H1 (cell line): ENCODE results near the gene RAD51B. TPM values are rescaled to one million over a fixed set of nuclear protein-coding genes. Genes with fewer than 3 reads are reported as not detected.
A peak's percentile ranks its signal among the peaks of the same experiment; 100 is the strongest.

Experiments
- CTCF ChIA-PET: fragments of 300-600 bp; sonication (Branson Sonifier 250); formaldehyde crosslinking; loops from one replicate; lab custom pipeline; 2021; ENCODE audit not compliant: partially characterized antibody; lab: Charles Lee
- POLR2A ChIA-PET: fragments of 300-600 bp; sonication (Branson Sonifier 250); formaldehyde crosslinking; loops from one replicate; lab custom pipeline; 2021; ENCODE audit warnings: inconsistent platforms; ENCODE audit not compliant: partially characterized antibody; lab: Charles Lee
- DNase-seq, 2 experiments: peaks; one replicate each; pipeline versions ENCODE4 v3.0.0 to v3.0.0-alpha.2; 2010 to 2022; ENCODE audit warnings: low spot score in 2 of 2, low read depth in 1 of 2, mixed read lengths in 1 of 2
- FAIRE-seq: peaks from 2 replicates; lab custom pipeline; 2011; peaks lifted over from hg19 to GRCh38; lab: Jason Lieb, UNC
- H2AFZ ChIP-seq: 2 replicates; pipeline ENCODE4 v1.8.1; 2012; ENCODE audit warnings: low read length, inconsistent platforms
- H2AK5ac ChIP-seq: 2 replicates; pipeline ENCODE4 v1.6.1; 2013; ENCODE audit warnings: low read depth, low read length
- H2BK120ac ChIP-seq: replicated peaks from 2 replicates; pipeline ENCODE3; 2013; ENCODE audit warnings: low read depth, low read length, inconsistent platforms
- H2BK12ac ChIP-seq: 2 replicates; pipeline ENCODE4 v1.6.1; 2013; ENCODE audit warnings: low read depth, low read length
- H2BK15ac ChIP-seq: 2 replicates; pipeline ENCODE4 v1.6.1; 2013; ENCODE audit warnings: low read length
- H2BK20ac ChIP-seq: 2 replicates; pipeline ENCODE4 v1.6.1; 2013; ENCODE audit warnings: low read length
- H2BK5ac ChIP-seq: 2 replicates; pipeline ENCODE4 v1.6.1; 2013; ENCODE audit warnings: low read depth, low read length
- H3K14ac ChIP-seq: 2 replicates; pipeline ENCODE4 v1.6.1; 2013; ENCODE audit warnings: inconsistent platforms; ENCODE audit not compliant: insufficient read length
- H3K18ac ChIP-seq: 2 replicates; pipeline ENCODE4 v1.6.1; 2013; ENCODE audit warnings: low read length; ENCODE audit errors: extremely low read depth
- H3K23ac ChIP-seq: 2 replicates; pipeline ENCODE4 v1.6.1; 2013; ENCODE audit warnings: inconsistent platforms; ENCODE audit not compliant: insufficient read length
- H3K23me2 ChIP-seq: 2 replicates; pipeline ENCODE4 v1.6.1; 2013; ENCODE audit warnings: low read depth, low read length
- H3K27ac ChIP-seq: 2 replicates; pipeline ENCODE4 v1.6.1; 2011; ENCODE audit warnings: low read depth, low read length, inconsistent platforms
- H3K27me3 ChIP-seq, 4 experiments: replicated peaks in 1 of 4; 1 replicate in 1 of 4; 2 replicates in 3 of 4; pipeline versions ENCODE4 v1.6.1 to v1.8.1; 2011 to 2013; ENCODE audit warnings: low read length in 3 of 4, mild to moderate bottlenecking in 3 of 4, inconsistent platforms in 2 of 4, mixed read lengths in 2 of 4, moderate library complexity in 1 of 4; ENCODE audit not compliant: control insufficient read depth in 3 of 4, insufficient read depth in 3 of 4; ENCODE audit errors: extremely low read depth in 1 of 4
- H3K36me3 ChIP-seq, 4 experiments: 2 replicates each; pipeline versions ENCODE4 v1.6.1 to v1.8.1; 2011 to 2013; ENCODE audit warnings: mild to moderate bottlenecking in 4 of 4, low read length in 3 of 4, moderate library complexity in 2 of 4, control low read depth in 1 of 4, inconsistent platforms in 1 of 4; ENCODE audit not compliant: insufficient read depth in 4 of 4, control insufficient read depth in 2 of 4
- H3K4ac ChIP-seq: replicated peaks from 2 replicates; pipeline ENCODE3; 2013; ENCODE audit warnings: low read length, low read depth, mixed read lengths, inconsistent platforms; ENCODE audit not compliant: insufficient read length
- H3K4me1 ChIP-seq, 4 experiments: replicated peaks in 1 of 4; 1 replicate in 1 of 4; 2 replicates in 3 of 4; pipeline versions ENCODE4 v1.6.1 to v1.8.1; 2011 to 2013; ENCODE audit warnings: low read length in 3 of 4, inconsistent platforms in 2 of 4, mixed read lengths in 1 of 4; ENCODE audit not compliant: insufficient read depth in 4 of 4, control insufficient read depth in 3 of 4
- H3K4me2 ChIP-seq, 2 experiments: 2 replicates each; pipeline versions ENCODE4 v1.6.1 to v1.8.1; 2011 to 2013; ENCODE audit warnings: low read depth in 2 of 2, low read length in 2 of 2, control low read depth in 1 of 2, inconsistent platforms in 1 of 2, mild to moderate bottlenecking in 1 of 2; ENCODE audit not compliant: insufficient read depth in 1 of 2
- H3K4me3 ChIP-seq, 4 experiments: fragments of 200-600, 300-600 bp in 1 of 4; sonication (generic), shearing (Covaris generic), sonication (Bioruptor Twin) in 1 of 4; 2 replicates each; pipeline versions ENCODE4 v1.5.1 to v1.8.1; 2011 to 2016; ENCODE audit warnings: low read length in 4 of 4, low read depth in 3 of 4, control low read depth in 2 of 4, inconsistent platforms in 2 of 4, mild to moderate bottlenecking in 2 of 4, mixed read lengths in 1 of 4, moderate library complexity in 1 of 4; ENCODE audit not compliant: insufficient read depth in 2 of 4; ENCODE audit errors: extremely low read depth in 1 of 4
- H3K56ac ChIP-seq: replicated peaks from 2 replicates; pipeline ENCODE3; 2013; ENCODE audit warnings: low read depth, mild to moderate bottlenecking, mixed read lengths, low read length, inconsistent platforms; ENCODE audit not compliant: insufficient read length
- H3K79me1 ChIP-seq: 2 replicates; pipeline ENCODE4 v1.6.1; 2013; ENCODE audit warnings: low read depth, low read length, control low read depth
- H3K79me2 ChIP-seq, 2 experiments: 2 replicates each; pipeline versions ENCODE4 v1.6.1 to v1.8.1; 2012 to 2013; ENCODE audit warnings: low read length in 2 of 2, mild to moderate bottlenecking in 2 of 2, inconsistent platforms in 1 of 2; ENCODE audit not compliant: insufficient read depth in 2 of 2, control insufficient read depth in 1 of 2
- H3K9ac ChIP-seq, 4 experiments: replicated peaks in 1 of 4; 1 replicate in 1 of 4; 2 replicates in 3 of 4; pipeline versions ENCODE4 v1.6.1 to v1.8.1; 2011 to 2013; ENCODE audit warnings: low read depth in 3 of 4, low read length in 3 of 4, control low read depth in 2 of 4, mild to moderate bottlenecking in 2 of 4, moderate library complexity in 2 of 4, inconsistent platforms in 1 of 4; ENCODE audit errors: extremely low read depth in 1 of 4
- H3K9me3 ChIP-seq, 2 experiments: 2 replicates each; pipeline versions ENCODE4 v1.6.1 to v1.8.1; 2012 to 2013; ENCODE audit warnings: mild to moderate bottlenecking in 2 of 2, moderate library complexity in 2 of 2, control low read depth in 1 of 2, inconsistent platforms in 1 of 2, low read depth in 1 of 2, low read length in 1 of 2, mixed read lengths in 1 of 2; ENCODE audit not compliant: insufficient read depth in 2 of 2
- H4K20me1 ChIP-seq, 2 experiments: replicated peaks in 1 of 2; 2 replicates each; pipeline versions ENCODE3 to v1.8.1; 2011 to 2013; ENCODE audit warnings: inconsistent platforms in 2 of 2, low read length in 2 of 2, mild to moderate bottlenecking in 1 of 2; ENCODE audit not compliant: insufficient read depth in 2 of 2, control insufficient read depth in 1 of 2
- H4K5ac ChIP-seq: 2 replicates; pipeline ENCODE4 v1.6.1; 2013; ENCODE audit warnings: low read length, low read depth, mixed read lengths, inconsistent platforms; ENCODE audit not compliant: insufficient read length
- H4K8ac ChIP-seq: 2 replicates; pipeline ENCODE4 v1.8.0; 2013; ENCODE audit warnings: mild to moderate bottlenecking, moderate library complexity, low read length, inconsistent platforms; ENCODE audit not compliant: insufficient read depth; ENCODE audit errors: extremely low read depth
- H4K91ac ChIP-seq: replicated peaks from 2 replicates; pipeline ENCODE3; 2013; ENCODE audit warnings: low read length, mixed read lengths, inconsistent platforms; ENCODE audit not compliant: insufficient read length
- BACH1 ChIP-seq: IDR thresholded peaks from 2 replicates; pipeline ENCODE4 v1.6.1; 2012; ENCODE audit warnings: low read length, improper control_type of control experiment
- CHD1 ChIP-seq: IDR thresholded peaks from 2 replicates; pipeline ENCODE4 v1.6.1; 2012; ENCODE audit warnings: low read depth, low read length, improper control_type of control experiment
- CTBP2 ChIP-seq: IDR thresholded peaks from 2 replicates; pipeline ENCODE4 v1.7.0; 2011; ENCODE audit warnings: borderline replicate concordance, mild to moderate bottlenecking, moderate library complexity, mixed read lengths, low read length; ENCODE audit not compliant: insufficient read depth, insufficient read length
- KDM1A ChIP-seq: fragments of 200-600, 300-600 bp; sonication (generic); IDR thresholded peaks from 2 replicates; pipeline ENCODE4 v1.7.1; 2016; ENCODE audit warnings: mild to moderate bottlenecking, low read length, borderline replicate concordance
- NRF1 ChIP-seq: IDR thresholded peaks from 2 replicates; pipeline ENCODE4 v1.6.1; 2011; ENCODE audit warnings: mild to moderate bottlenecking, low read depth, low read length, improper control_type of control experiment
- SIX5 ChIP-seq: IDR thresholded peaks from 2 replicates; pipeline ENCODE4 v1.6.1; 2011; ENCODE audit warnings: mild to moderate bottlenecking, low read depth, low read length
- TEAD4 ChIP-seq: IDR thresholded peaks from 2 replicates; pipeline ENCODE4 v1.6.1; 2012; ENCODE audit warnings: low read depth, low read length, inconsistent platforms, mixed read lengths
- YY1 ChIP-seq: IDR thresholded peaks from 2 replicates; pipeline ENCODE4 v1.6.1; 2011; ENCODE audit warnings: low read depth, mild to moderate bottlenecking, low read length
- WGBS, 2 experiments: shearing (Covaris generic) in 1 of 2; methylation state at CpG; one replicate each; pipeline versions ENCODE4 v1.1.6 to v1.1.7; 2013 to 2015; ENCODE audit warnings: low lambda C conversion rate in 2 of 2, mixed read lengths in 2 of 2, inconsistent platforms in 1 of 2, low coverage in 1 of 2, missing lambda C conversion rate in 1 of 2; ENCODE audit not compliant: insufficient replicate concordance in 2 of 2, insufficient coverage in 1 of 2, insufficient read length in 1 of 2; ENCODE audit errors: extremely low coverage in 1 of 2, missing lambda C conversion rate in 1 of 2; 5-methylcytosine and 5-hydroxymethylcytosine counted together
- polyA plus RNA-seq, 7 experiments: library from polyadenylated mRNA; depleted of rRNA in 3 of 7; stranded (reverse) in 5 of 7; unstranded in 2 of 7; fragments of >200 nt in 5 of 7; fragments of 200-250 nt in 2 of 7; gene quantifications; 1 replicate in 5 of 7; 2 replicates in 1 of 7; 4 replicates in 1 of 7; pipeline versions ENCODE4 v1.2.1 to v1.2.3, GENCODE V29; 2011 to 2013; ENCODE audit warnings: missing spikeins in 2 of 7, mixed read lengths in 2 of 7
- total RNA-seq: library from RNA; stranded (reverse); fragmentation: NEBNext Ultra II Directional; extraction: Animal tissue kit (Norgen Biotek cat#: 25700); gene quantifications from 2 replicates; pipeline ENCODE4 v1.2.1, GENCODE V29; 2021
- TF ChIP-seq, protein P1 (sequence below): IDR thresholded peaks from 2 replicates; pipeline ENCODE4 v1.6.1; 2012; ENCODE audit warnings: inconsistent platforms
- TF ChIP-seq, protein P2 (sequence below): IDR thresholded peaks from 2 replicates; pipeline ENCODE4 v1.6.1; 2012; ENCODE audit warnings: inconsistent platforms

The RAD51B gene
- total and polyA plus RNA-seq, 2 of the 8 experiments (the other 6 are each of a cell fraction or from before 2014, with no cell fraction given), result 3.9 to 14.9 TPM

DNA sequence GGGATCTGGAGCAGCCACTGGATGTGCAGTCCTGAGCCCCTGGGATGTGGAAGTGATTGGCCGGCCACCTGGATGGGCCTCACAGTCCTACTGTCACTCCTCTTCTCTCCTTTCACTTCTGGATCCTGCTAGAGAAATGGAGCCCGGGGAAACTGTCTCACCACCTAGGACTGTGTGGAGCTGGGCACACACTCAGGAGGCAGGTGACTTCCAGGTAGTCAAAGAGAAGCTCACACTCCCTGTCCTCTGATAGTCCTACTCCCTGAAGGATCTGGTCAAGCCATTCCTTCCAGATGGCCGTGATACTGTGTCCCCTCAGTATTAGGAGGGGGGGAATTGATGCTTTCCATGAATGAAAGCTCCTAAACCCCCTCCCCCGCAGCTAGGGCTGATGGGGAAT, 772.2 kb downstream of the RAD51B start:
- Histone ChIP-seq H3K23me2 (no peaks in the 10 kb centered on the region; the same call in 1 of the 2 replicates), H3K27ac (no peak overlapping the region), H2BK15ac (no peak overlapping the region), H2AFZ (no peak overlapping the region), H3K9ac (no peak overlapping the region), H2BK5ac (no peak overlapping the region), H3K79me2 (no peaks in the 10 kb centered on the region), H4K20me1 (no peaks in the 10 kb centered on the region), H3K18ac (no peak overlapping the region), H2AK5ac (peak overlapping the region; percentile 48; the same call in 1 of the 2 replicates), H3K4ac (no peak overlapping the region), H3K4me3 (no peak overlapping the region), H2BK20ac (peak overlapping the region; percentile 63; the same call in 1 of the 2 replicates), H3K9me3 (no peaks in the 10 kb centered on the region), H3K56ac (no peak overlapping the region), H3K4me1 (peaks cover 11 to 31% (median 22%) of the 10 kb centered on the region in 4 experiments), H4K8ac (no peak overlapping the region), H3K79me1 (no peaks in the 10 kb centered on the region), H3K36me3 (no peaks in the 10 kb centered on the region), H4K5ac (no peak overlapping the region)
- ChIA-PET CTCF (no interaction called here), POLR2A (interaction anchor here (0.5 to 0.6 kb wide), 2 partner anchors 200 to 288 kb away, joined by 3 read pairs; no protein-coding TSS in a partner anchor)
- 92% methylated on average over 4 of the region's 4 CpGs; no CpG with 5 or more reads in 1 of the 2 experiments for WGBS, 2 experiments
- TF ChIP-seq SIX5 (no peak), CTBP2 (no peak), NRF1 (no peak), BACH1 (no peak), YY1 (no peak), KDM1A (no peak), CHD1 (no peak), TEAD4 (no peak)
- TF ChIP-seq, protein P1, sequence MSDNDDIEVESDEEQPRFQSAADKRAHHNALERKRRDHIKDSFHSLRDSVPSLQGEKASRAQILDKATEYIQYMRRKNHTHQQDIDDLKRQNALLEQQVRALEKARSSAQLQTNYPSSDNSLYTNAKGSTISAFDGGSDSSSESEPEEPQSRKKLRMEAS, result no peak
- TF ChIP-seq, protein P2, sequence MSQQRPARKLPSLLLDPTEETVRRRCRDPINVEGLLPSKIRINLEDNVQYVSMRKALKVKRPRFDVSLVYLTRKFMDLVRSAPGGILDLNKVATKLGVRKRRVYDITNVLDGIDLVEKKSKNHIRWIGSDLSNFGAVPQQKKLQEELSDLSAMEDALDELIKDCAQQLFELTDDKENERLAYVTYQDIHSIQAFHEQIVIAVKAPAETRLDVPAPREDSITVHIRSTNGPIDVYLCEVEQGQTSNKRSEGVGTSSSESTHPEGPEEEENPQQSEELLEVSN, result no peak
- TF ChIP-seq, all 59 proteins: peak for 0
- Histone ChIP-seq H3K27me3 (no peaks in the 10 kb centered on the region), H3K14ac (no peak overlapping the region), H2BK12ac (peak overlapping the region; percentile 71; the same call in 1 of the 2 replicates), H2BK120ac (no peak overlapping the region), H3K23ac (no peak overlapping the region), H3K4me2 (no peak overlapping the region), H4K91ac (no peak overlapping the region)
- no peak for DNase-seq
- no peak for FAIRE-seq
